Ovary (tissue), 3 donors: ENCODE results near the gene RAB43.

Source experiments
- CTCF ChIP-seq, 3 donors: fragments of 450-650 bp in 2 of 3; fragments of 200-600 bp in 1 of 3; IDR thresholded peaks; one replicate each; pipeline versions ENCODE4 v1.5.1 to v1.8.0; 2016 to 2022; ENCODE audit warnings: antibody characterized with exemption in 3 of 3, mild to moderate bottlenecking in 1 of 3
- EP300 ChIP-seq: sonication (generic); formaldehyde crosslinking; IDR thresholded peaks from one replicate; pipeline ENCODE4 v1.6.1; 2017; ENCODE audit warnings: antibody characterized with exemption
- donor health status: DM: no; HTN: no; CAD: no.

DNA sequence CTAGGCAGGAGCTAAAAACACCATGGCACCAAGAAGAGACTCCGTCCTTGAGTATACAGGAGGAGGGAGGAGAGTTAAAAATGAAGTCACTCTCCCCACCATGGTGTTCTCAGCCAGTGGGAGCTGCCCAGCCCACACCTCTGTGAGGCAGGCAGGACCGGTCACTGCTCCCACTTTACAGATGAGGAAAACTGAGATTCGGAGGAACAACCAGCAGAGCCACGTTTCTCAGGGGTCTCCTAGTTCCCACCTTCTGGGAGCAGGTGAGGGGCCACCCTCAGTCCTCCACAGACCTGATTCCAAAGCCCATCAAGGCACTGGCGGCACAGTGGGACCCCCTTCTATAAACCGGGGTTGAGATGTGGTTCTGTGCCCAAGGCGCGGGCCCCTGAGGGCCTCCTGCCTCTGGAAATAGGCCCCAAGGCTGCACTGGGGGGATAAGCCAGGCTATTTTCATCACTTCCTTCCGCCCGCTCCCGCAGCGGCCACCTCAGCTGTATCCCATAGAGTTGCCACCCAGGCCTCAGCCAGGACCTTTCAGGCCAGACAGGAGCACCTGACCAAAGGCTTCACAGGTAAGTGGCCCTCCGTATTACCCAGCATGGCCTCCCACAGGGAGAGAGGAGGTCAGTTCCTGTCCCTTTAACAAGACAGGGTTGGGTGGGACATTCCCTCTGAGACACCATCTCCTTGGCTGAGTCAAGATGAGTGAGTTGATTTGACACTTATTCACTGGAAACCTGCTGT lies 61.2 kb downstream of the RAB43 start, which contains the start of gene GP9:
- TF ChIP-seq CTCF (IDR thresholded peaks at IDR 0.05): no peak
- TF ChIP-seq EP300: no peak
